Tibial artery (tissue), 4 donors: ENCODE results near the gene HNMT.

Experiments
- DNase-seq, 2 donors: peaks; one replicate each; pipeline ENCODE4 v3.0.0-alpha.2; 2019
- H3K27ac ChIP-seq, 2 donors: fragments of 200-600 bp; sonication (generic) in 1 of 2; 1 replicate in 1 of 2; 2 replicates in 1 of 2; pipeline ENCODE4 v1.5.1; 2018 to 2019; ENCODE audit warnings: mild to moderate bottlenecking in 1 of 2
- H3K27me3 ChIP-seq, 2 donors: fragments of 200-600 bp; sonication (generic) in 1 of 2; one replicate each; pipeline versions ENCODE4 v1.5.1 to v1.6.0; 2016 to 2019
- H3K36me3 ChIP-seq, 3 donors: fragments of 200-600 bp; sonication (generic) in 2 of 3; one replicate each; pipeline ENCODE4 v1.5.1; 2016 to 2019; ENCODE audit warnings: mild to moderate bottlenecking in 2 of 3
- H3K4me1 ChIP-seq, 4 donors: fragments of 200-600 bp; sonication (generic) in 2 of 4; 1 replicate in 3 of 4; 2 replicates in 1 of 4; pipeline ENCODE4 v1.5.1; 2016 to 2019
- H3K4me3 ChIP-seq, 2 donors: fragments of 200-600 bp; sonication (generic) in 1 of 2; 1 replicate in 1 of 2; 2 replicates in 1 of 2; pipeline ENCODE4 v1.5.1; 2018 to 2019; ENCODE audit warnings: mild to moderate bottlenecking in 2 of 2
- H3K9me3 ChIP-seq, 3 donors: fragments of 200-600 bp; sonication (generic) in 1 of 3; one replicate each; pipeline ENCODE4 v1.5.1; 2016 to 2019
- CTCF ChIP-seq, 2 experiments: fragments of 200-600 bp in 1 of 2; fragments of 450-650 bp in 1 of 2; IDR thresholded peaks; one replicate each; pipeline ENCODE4 v1.5.1; 2017 to 2019; ENCODE audit warnings: antibody characterized with exemption in 2 of 2, mild to moderate bottlenecking in 1 of 2, moderate library complexity in 1 of 2
- intact Hi-C: fragments of 100-400 bp; cut with DNase I; formaldehyde crosslinking; loops from one replicate; pipeline ENCODE4 v1.15.0; 2023; ENCODE audit warnings: low total_unique reads

Gene HNMT

GRCh38 chr2:137928547-137929518, 35.4 kb upstream of the HNMT start:
- intact Hi-C loops = no loop called here
- no peak for TF ChIP-seq CTCF (IDR thresholded peaks at IDR 0.05)
- H3K36me3 ChIP-seq = no peaks in the 10 kb centered on the region
- H3K9me3 ChIP-seq = no peaks in the 10 kb centered on the region
- H3K27ac ChIP-seq = no peak overlapping the region
- H3K4me1 ChIP-seq = no peaks in the 10 kb centered on the region
- DNase-seq = no peak
- H3K27me3 ChIP-seq = no peaks in the 10 kb centered on the region
- H3K4me3 ChIP-seq = no peak overlapping the region

- no peak overlapping the region for H3K4me3 ChIP-seq
- no peak overlapping the region for H3K27ac ChIP-seq
- no peak for TF ChIP-seq CTCF (IDR thresholded peaks at IDR 0.05)
- DNase-seq = no peak
- H3K27me3 ChIP-seq = no peaks in the 10 kb centered on the region
- intact Hi-C loops = no loop called here
- no peaks in the 10 kb centered on the region for H3K9me3 ChIP-seq
- H3K36me3 ChIP-seq = no peaks in the 10 kb centered on the region
- no peaks in the 10 kb centered on the region for H3K4me1 ChIP-seq
Measured at GRCh38 chr2:137929519-137929916, 34.8 kb upstream of the HNMT start.

- intact Hi-C loops = no loop called here
- Histone ChIP-seq H3K4me1 (no peaks in the 10 kb centered on the region), H3K27ac (no peak overlapping the region), H3K36me3 (no peaks in the 10 kb centered on the region), H3K27me3 (no peaks in the 10 kb centered on the region), H3K9me3 (no peaks in the 10 kb centered on the region), H3K4me3 (no peak overlapping the region)
- TF ChIP-seq CTCF (IDR thresholded peaks at IDR 0.05) = no peak
- DNase-seq = no peak
Measured at GRCh38 chr2:137930146-137930545, 34.1 kb upstream of the HNMT start.

GRCh38 chr2:137935591-137935990, 28.7 kb upstream of the HNMT start:
- no peak for TF ChIP-seq CTCF (IDR thresholded peaks at IDR 0.05)
- Histone ChIP-seq H3K27ac (no peak overlapping the region), H3K27me3 (no peaks in the 10 kb centered on the region), H3K9me3 (no peaks in the 10 kb centered on the region), H3K4me3 (no peak overlapping the region), H3K36me3 (no peaks in the 10 kb centered on the region), H3K4me1 (no peaks in the 10 kb centered on the region)
- DNase-seq = no peak
- intact Hi-C loops = no loop called here

GRCh38 chr2:137937246-137937645, 27.0 kb upstream of the HNMT start:
- peaks cover 0 to 11% (median 5%) of the 10 kb centered on the region in 4 donors for H3K4me1 ChIP-seq
- no peak overlapping the region for H3K4me3 ChIP-seq
- no peak for DNase-seq
- TF ChIP-seq CTCF (IDR thresholded peaks at IDR 0.05) = no peak
- H3K9me3 ChIP-seq = no peaks in the 10 kb centered on the region
- H3K36me3 ChIP-seq = no peaks in the 10 kb centered on the region
- H3K27ac ChIP-seq = no peak overlapping the region
- H3K27me3 ChIP-seq = no peaks in the 10 kb centered on the region
- intact Hi-C loops = no loop called here
